HepG2 (cell line): Measurements from ENCODE around the gene ADD2. TPM values are rescaled to one million over a fixed set of nuclear protein-coding genes. Genes with fewer than 3 reads are reported as not detected.

Experiments used
- ATAC-seq: fragments of 200-7000 bp; cut with Tn5 transposase; 3 replicates; pipeline ENCODE4 v1.9.1; 2020; ENCODE audit warnings: mild to moderate bottlenecking, moderate library complexity
- BruUV-seq: library from RNA; stranded (reverse); fragments of 400-500 nt; replicated peaks from 2 replicates; lab custom pipeline; 2021; lab: Mats Ljungman, UMichigan
- CTCF ChIA-PET: fragments of 300-600 bp; formaldehyde crosslinking; extraction: SDS; loops from one replicate; lab custom pipeline; 2021; ENCODE audit warnings: low total read pairs, inconsistent platforms, low intra/inter-chr PET ratio; lab: Yijun Ruan, JAX
- POLR2A ChIA-PET: fragments of 350-600 bp; sonication (Branson Sonifier 250); formaldehyde crosslinking; loops from one replicate; lab custom pipeline; 2020; ENCODE audit warnings: antibody characterized with exemption, inconsistent platforms; lab: Yijun Ruan, JAX
- DNase-seq: peaks from one replicate; pipeline ENCODE4 v3.0.0-alpha.2; 2015; ENCODE audit warnings: low spot score
- FAIRE-seq: peaks from 3 replicates; lab custom pipeline; 2011; peaks lifted over from hg19 to GRCh38; lab: Jason Lieb, UNC
- H2AFZ ChIP-seq: one replicate; pipeline ENCODE4 v1.6.1; 2011; ENCODE audit warnings: low read length, inconsistent platforms
- H3K27ac ChIP-seq: fragments of 300-600 bp; 3 replicates; pipeline ENCODE4 v1.8.0; 2011; ENCODE audit warnings: mixed run types, mild to moderate bottlenecking, mixed read lengths, low read length, inconsistent platforms; ENCODE audit not compliant: insufficient read depth; ENCODE audit errors: extremely low read length
- H3K27me3 ChIP-seq, 2 experiments: fragments of 200-600 bp in 1 of 2; 2 replicates in 1 of 2; 3 replicates in 1 of 2; pipeline versions ENCODE4 v1.6.0 to v1.8.0; 2011; ENCODE audit warnings: low read length in 2 of 2, mild to moderate bottlenecking in 2 of 2, moderate library complexity in 2 of 2, inconsistent platforms in 1 of 2; ENCODE audit not compliant: insufficient read depth in 2 of 2, control insufficient read depth in 1 of 2
- H3K36me3 ChIP-seq, 2 experiments: fragments of 200-600 bp in 1 of 2; replicated peaks in 1 of 2; 2 replicates in 1 of 2; 3 replicates in 1 of 2; pipeline versions ENCODE4 v1.5.1 to v1.8.0; 2011; ENCODE audit warnings: low read length in 2 of 2, inconsistent platforms in 1 of 2; ENCODE audit not compliant: insufficient read depth in 2 of 2, control insufficient read depth in 1 of 2
- H3K4me1 ChIP-seq: 2 replicates; pipeline ENCODE4 v1.5.1; 2012; ENCODE audit warnings: low read length, inconsistent platforms; ENCODE audit not compliant: insufficient read depth
- H3K4me2 ChIP-seq: 2 replicates; pipeline ENCODE4 v1.6.0; 2011; ENCODE audit warnings: low read depth, low read length, inconsistent platforms
- H3K4me3 ChIP-seq, 3 experiments: fragments of 200-600 bp in 1 of 3; sonication (generic), shearing (Covaris generic) in 1 of 3; replicated peaks in 1 of 3; 2 replicates each; pipeline ENCODE4 v1.5.1; 2011 to 2016; ENCODE audit warnings: low read length in 3 of 3, inconsistent platforms in 2 of 3, low read depth in 2 of 3, mild to moderate bottlenecking in 2 of 3, control low read depth in 1 of 3, mixed read lengths in 1 of 3; ENCODE audit not compliant: insufficient read depth in 1 of 3
- H3K79me2 ChIP-seq: one replicate; pipeline ENCODE4 v1.6.1; 2011; ENCODE audit warnings: low read length, inconsistent platforms; ENCODE audit not compliant: insufficient read depth
- H3K9ac ChIP-seq: 2 replicates; pipeline ENCODE4 v1.6.0; 2011; ENCODE audit warnings: mild to moderate bottlenecking, low read depth, low read length, inconsistent platforms; ENCODE audit not compliant: insufficient read depth
- H3K9me3 ChIP-seq: 2 replicates; pipeline ENCODE4 v1.5.1; 2012; ENCODE audit warnings: mild to moderate bottlenecking, low read length
- H4K20me1 ChIP-seq: 2 replicates; pipeline ENCODE4 v1.6.0; 2011; ENCODE audit warnings: inconsistent platforms, mild to moderate bottlenecking, low read length, moderate library complexity; ENCODE audit not compliant: insufficient read depth
- CCAR2 ChIP-seq: fragments of 200-400 bp; formaldehyde crosslinking; optimal IDR thresholded peaks from 2 replicates; pipeline ENCODE3; 2018; ENCODE audit warnings: low read depth, mild to moderate bottlenecking, low read length, moderate library complexity
- ZBTB8A ChIP-seq: sonication (generic); formaldehyde crosslinking; IDR thresholded peaks from 2 replicates; pipeline ENCODE4 v1.4.0; 2020; ENCODE audit warnings: mild to moderate bottlenecking, low read depth, missing genetic modification reagents, borderline replicate concordance
- WGBS: methylation state at CpG from one replicate; pipeline ENCODE4 v1.1.6; 2017; ENCODE audit warnings: low lambda C conversion rate; 5-methylcytosine and 5-hydroxymethylcytosine counted together
- in situ Hi-C: cut with HindIII; loops from 2 replicates; pipeline ENCODE4 v1.10.0; 2017; ENCODE audit warnings: low pct_unique_long_range_greater_than_20kb; ENCODE audit not compliant: extremely low pct_ligation_motif_present
- intact Hi-C: fragments of 100-400 bp; cut with micrococcal nuclease; formaldehyde crosslinking; loops from one replicate; pipeline ENCODE4 v1.10.0; 2022; ENCODE audit not compliant: unreplicated experiment
- polyA plus RNA-seq, 8 experiments: library from polyadenylated mRNA; depleted of rRNA in 3 of 8; stranded (reverse) in 7 of 8; unstranded in 1 of 8; fragments of >200 nt; fragmentation: Illumina TruSeq in 4 of 8; extraction: Trizol in 4 of 8; gene quantifications; 2 replicates each; pipeline versions ENCODE4 v1.2.1 to v1.2.3, GENCODE V29; 2011 to 2016; ENCODE audit warnings: low read depth in 4 of 8, missing spikeins in 1 of 8, mixed read lengths in 1 of 8; ENCODE audit not compliant: insufficient read depth in 1 of 8
- total RNA-seq, 5 experiments: library from RNA; depleted of rRNA; stranded (reverse); fragments of >200 nt; fragmentation: Illumina TruSeq; extraction: Trizol; gene quantifications; 2 replicates each; pipeline ENCODE4 v1.2.3, GENCODE V29; 2016; ENCODE audit warnings: low read depth in 1 of 5
- TF ChIP-seq, protein P1 (sequence below): fragments of 450-650 bp; IDR thresholded peaks from 2 replicates; pipeline ENCODE4 v1.6.1; 2017
- TF ChIP-seq, protein P2 (sequence below): sonication (generic); formaldehyde crosslinking; IDR thresholded peaks from 2 replicates; pipeline ENCODE4 v1.4.0; 2020; ENCODE audit warnings: missing genetic modification reagents

ADD2 gene
- total and polyA plus RNA-seq, 2 of the 13 experiments (the other 11 are each of a cell fraction or from before 2014, with no cell fraction given) = 0.05 to 0.13 TPM

DNA sequence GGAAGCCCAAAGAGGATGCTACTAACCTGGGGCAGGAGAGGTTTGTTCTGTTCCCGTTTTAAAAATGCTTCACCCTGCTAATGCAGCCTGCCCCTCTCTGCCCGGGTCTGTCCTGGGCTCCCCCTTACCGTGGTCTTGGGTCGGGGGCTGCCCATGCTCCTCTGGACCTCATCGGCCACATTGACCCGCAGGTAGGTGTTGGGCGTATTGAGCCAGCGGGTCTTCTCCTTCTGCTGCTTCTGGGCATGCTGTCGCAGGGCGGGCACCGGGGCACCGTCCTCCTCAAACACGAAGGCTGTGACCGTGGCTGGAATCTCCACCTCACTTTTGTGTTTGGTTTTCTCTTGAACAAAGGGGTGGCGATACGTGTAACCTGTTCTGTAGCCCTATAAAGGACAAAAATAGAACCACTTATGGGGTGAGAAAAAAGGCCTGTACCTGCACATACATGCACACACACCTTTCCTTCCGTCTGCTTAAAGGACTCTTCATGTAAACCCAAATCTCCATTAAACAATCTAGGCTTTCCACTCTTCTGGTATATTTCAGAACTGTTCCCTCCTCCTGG, 89.3 kb downstream of the ADD2 start:
- FAIRE-seq (no peak), DNase-seq (no peak), ATAC-seq (no peak)
- Histone ChIP-seq H3K4me3 (no peak overlapping the region), H3K27ac (no peak overlapping the region), H3K9ac (no peak overlapping the region), H3K4me1 (no peaks in the 10 kb centered on the region), H2AFZ (no peak overlapping the region), H3K9me3 (no peaks in the 10 kb centered on the region), H3K36me3 (no peaks in the 10 kb centered on the region), H4K20me1 (no peaks in the 10 kb centered on the region), H3K79me2 (no peaks in the 10 kb centered on the region), H3K4me2 (no peak overlapping the region)
- POLR2A ChIA-PET = no interaction called here
- CTCF ChIA-PET = no interaction called here
- in situ Hi-C loops = no loop called here
- BruUV-seq = no TSS peak
- 42% methylated on average over 16 of the region's 17 CpGs for WGBS
- intact Hi-C loops = no loop called here
- TF ChIP-seq CCAR2 (no peak), ZBTB8A (no peak)
- TF ChIP-seq, protein P1, sequence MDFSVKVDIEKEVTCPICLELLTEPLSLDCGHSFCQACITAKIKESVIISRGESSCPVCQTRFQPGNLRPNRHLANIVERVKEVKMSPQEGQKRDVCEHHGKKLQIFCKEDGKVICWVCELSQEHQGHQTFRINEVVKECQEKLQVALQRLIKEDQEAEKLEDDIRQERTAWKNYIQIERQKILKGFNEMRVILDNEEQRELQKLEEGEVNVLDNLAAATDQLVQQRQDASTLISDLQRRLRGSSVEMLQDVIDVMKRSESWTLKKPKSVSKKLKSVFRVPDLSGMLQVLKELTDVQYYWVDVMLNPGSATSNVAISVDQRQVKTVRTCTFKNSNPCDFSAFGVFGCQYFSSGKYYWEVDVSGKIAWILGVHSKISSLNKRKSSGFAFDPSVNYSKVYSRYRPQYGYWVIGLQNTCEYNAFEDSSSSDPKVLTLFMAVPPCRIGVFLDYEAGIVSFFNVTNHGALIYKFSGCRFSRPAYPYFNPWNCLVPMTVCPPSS = no peak
- TF ChIP-seq, protein P2, sequence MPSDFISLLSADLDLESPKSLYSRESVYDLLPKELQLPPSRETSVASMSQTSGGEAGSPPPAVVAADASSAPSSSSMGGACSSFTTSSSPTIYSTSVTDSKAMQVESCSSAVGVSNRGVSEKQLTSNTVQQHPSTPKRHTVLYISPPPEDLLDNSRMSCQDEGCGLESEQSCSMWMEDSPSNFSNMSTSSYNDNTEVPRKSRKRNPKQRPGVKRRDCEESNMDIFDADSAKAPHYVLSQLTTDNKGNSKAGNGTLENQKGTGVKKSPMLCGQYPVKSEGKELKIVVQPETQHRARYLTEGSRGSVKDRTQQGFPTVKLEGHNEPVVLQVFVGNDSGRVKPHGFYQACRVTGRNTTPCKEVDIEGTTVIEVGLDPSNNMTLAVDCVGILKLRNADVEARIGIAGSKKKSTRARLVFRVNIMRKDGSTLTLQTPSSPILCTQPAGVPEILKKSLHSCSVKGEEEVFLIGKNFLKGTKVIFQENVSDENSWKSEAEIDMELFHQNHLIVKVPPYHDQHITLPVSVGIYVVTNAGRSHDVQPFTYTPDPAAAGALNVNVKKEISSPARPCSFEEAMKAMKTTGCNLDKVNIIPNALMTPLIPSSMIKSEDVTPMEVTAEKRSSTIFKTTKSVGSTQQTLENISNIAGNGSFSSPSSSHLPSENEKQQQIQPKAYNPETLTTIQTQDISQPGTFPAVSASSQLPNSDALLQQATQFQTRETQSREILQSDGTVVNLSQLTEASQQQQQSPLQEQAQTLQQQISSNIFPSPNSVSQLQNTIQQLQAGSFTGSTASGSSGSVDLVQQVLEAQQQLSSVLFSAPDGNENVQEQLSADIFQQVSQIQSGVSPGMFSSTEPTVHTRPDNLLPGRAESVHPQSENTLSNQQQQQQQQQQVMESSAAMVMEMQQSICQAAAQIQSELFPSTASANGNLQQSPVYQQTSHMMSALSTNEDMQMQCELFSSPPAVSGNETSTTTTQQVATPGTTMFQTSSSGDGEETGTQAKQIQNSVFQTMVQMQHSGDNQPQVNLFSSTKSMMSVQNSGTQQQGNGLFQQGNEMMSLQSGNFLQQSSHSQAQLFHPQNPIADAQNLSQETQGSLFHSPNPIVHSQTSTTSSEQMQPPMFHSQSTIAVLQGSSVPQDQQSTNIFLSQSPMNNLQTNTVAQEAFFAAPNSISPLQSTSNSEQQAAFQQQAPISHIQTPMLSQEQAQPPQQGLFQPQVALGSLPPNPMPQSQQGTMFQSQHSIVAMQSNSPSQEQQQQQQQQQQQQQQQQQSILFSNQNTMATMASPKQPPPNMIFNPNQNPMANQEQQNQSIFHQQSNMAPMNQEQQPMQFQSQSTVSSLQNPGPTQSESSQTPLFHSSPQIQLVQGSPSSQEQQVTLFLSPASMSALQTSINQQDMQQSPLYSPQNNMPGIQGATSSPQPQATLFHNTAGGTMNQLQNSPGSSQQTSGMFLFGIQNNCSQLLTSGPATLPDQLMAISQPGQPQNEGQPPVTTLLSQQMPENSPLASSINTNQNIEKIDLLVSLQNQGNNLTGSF (CRISPR knock-in tag) = no peak
- TF ChIP-seq, all 625 proteins: peak for 0
- peaks cover 2 to 44% of the 10 kb centered on the region in 2 experiments; a peak in 2 of 5 replicates for H3K27me3 ChIP-seq
